Activated naive CD8-positive, alpha-beta T cell treated with anti-CD3 and anti-CD28 coated beads, Interleukin-2, amount 50 U/mL, for 16 hours (primary cell): ENCODE measurements around the gene APLF.
"Not testable (repeated sequence)": the region's sequence is repeated elsewhere in the genome, so short reads cannot be mapped to it uniquely, and the experiment has no call there.

Experiments used
- DNase-seq: peaks from one replicate; pipeline ENCODE4 v3.0.0-alpha.2; 2020; ENCODE audit warnings: low read depth, low spot score

The APLF gene

GRCh38 chr2:68529156-68529555 is 61.8 kb downstream of the APLF start:
- not testable (repeated sequence) for DNase-seq

GRCh38 chr2:68529651-68530050 is 62.3 kb downstream of the APLF start:
- DNase-seq = not testable (repeated sequence)

- no peak for DNase-seq
These were observed 68.6 kb downstream of the APLF start for GRCh38 chr2:68536000-68536399.

- no peak for DNase-seq
These were observed 69.6 kb downstream of the APLF start for GRCh38 chr2:68537011-68537410.

- no peak for DNase-seq
These were observed 70.4 kb downstream of the APLF start for GRCh38 chr2:68537809-68538208.

GRCh38 chr2:68544811-68545210 is 77.4 kb downstream of the APLF start:
- DNase-seq = no peak

GRCh38 chr2:68548396-68548795 is 81.0 kb downstream of the APLF start:
- no peak for DNase-seq

GRCh38 chr2:68553098-68553497 is 85.7 kb downstream of the APLF start:
- DNase-seq = no peak

- not testable (repeated sequence) for DNase-seq
These were observed 88.2 kb downstream of the APLF start for GRCh38 chr2:68555425-68556206.

GRCh38 chr2:68556381-68556780 is 89.0 kb downstream of the APLF start:
- no peak for DNase-seq

GRCh38 chr2:68558576-68558975 is 91.2 kb downstream of the APLF start:
- DNase-seq = no peak

GRCh38 chr2:68559692-68560091 is 92.3 kb downstream of the APLF start:
- no peak for DNase-seq

GRCh38 chr2:68560545-68560944 is 93.2 kb downstream of the APLF start:
- DNase-seq = no peak

GRCh38 chr2:68561372-68561771 is 94.0 kb downstream of the APLF start:
- DNase-seq = no peak

- DNase-seq = no peak
These were observed 95.5 kb downstream of the APLF start for GRCh38 chr2:68562934-68563333.

- DNase-seq = no peak
These were observed 97.0 kb downstream of the APLF start for GRCh38 chr2:68564426-68564825.

- no peak for DNase-seq
These were observed 97.9 kb downstream of the APLF start for GRCh38 chr2:68565273-68565672.

GRCh38 chr2:68565858-68566257 is 98.5 kb downstream of the APLF start:
- DNase-seq = no peak

- DNase-seq = no peak
These were observed 99.0 kb downstream of the APLF start for GRCh38 chr2:68566362-68566761.

GRCh38 chr2:68568116-68568515 is 100.7 kb downstream of the APLF start:
- no peak for DNase-seq

GRCh38 chr2:68569604-68570003 is 102.2 kb downstream of the APLF start:
- DNase-seq = no peak

GRCh38 chr2:68570434-68570833 is 103.0 kb downstream of the APLF start:
- not testable (repeated sequence) for DNase-seq

- no peak for DNase-seq
These were observed 106.9 kb downstream of the APLF start for GRCh38 chr2:68574202-68574791.
